Measurements from ENCODE around the gene TMEM119. TPM values are rescaled to one million over a fixed set of nuclear protein-coding genes. Genes with fewer than 3 reads are reported as not detected.

Gene TMEM119
- total and polyA plus RNA-seq, 9 of the 15 experiments (the other 6 are each of a cell fraction or from before 2014, with no cell fraction given) = 0.18 TPM; not detected in 8

- TF ChIP-seq ZNF318 (IDR thresholded peaks at IDR 0.05; ENCODE audit: borderline replicate concordance in 1 of 2, low read depth in 1 of 2) (no peak), BRCA1 (IDR thresholded peaks at IDR 0.05) (no peak), BRCA1 (CRISPR knock-in tag; IDR thresholded peaks at IDR 0.05) (no peak), HOXB6 (CRISPR knock-in tag; IDR thresholded peaks at IDR 0.05; ENCODE audit: borderline replicate concordance) (no peak)
Observed at GRCh38 chr12:108572166-108572790, 25.6 kb downstream of the TMEM119 start (continued).
